IMR-90 (cell line): ENCODE data around the gene CLOCK. TPM values are rescaled to one million over a fixed set of nuclear protein-coding genes. Genes with fewer than 3 reads are reported as not detected.

Source experiments
- ATAC-seq: fragments of 200-7000 bp; cut with Tn5 transposase; 2 replicates; pipeline ENCODE4 v1.9.1; 2020; ENCODE audit warnings: low read depth, mild to moderate bottlenecking, moderate library complexity
- BruUV-seq: library from RNA; stranded (reverse); fragments of 400-500 nt; replicated peaks from 2 replicates; lab custom pipeline; 2021; lab: Mats Ljungman, UMichigan
- CTCF ChIA-PET: fragments of 300-600 bp; formaldehyde crosslinking; extraction: SDS; loops from one replicate; lab custom pipeline; 2021; ENCODE audit warnings: antibody characterized with exemption; lab: Yijun Ruan, JAX
- POLR2A ChIA-PET: fragments of 300-600 bp; sonication (Branson Sonifier 250); formaldehyde crosslinking; loops from one replicate; lab custom pipeline; 2022; ENCODE audit warnings: antibody characterized with exemption; ENCODE audit not compliant: unreplicated experiment; lab: Charles Lee
- DNase-seq: peaks from one replicate; pipeline ENCODE4 v3.0.0; 2013
- H2AFZ ChIP-seq: replicated peaks from 2 replicates; pipeline ENCODE3; 2013; ENCODE audit warnings: low read length, mild to moderate bottlenecking; ENCODE audit not compliant: poor library complexity
- H2AK5ac ChIP-seq: 2 replicates; pipeline ENCODE4 v1.6.1; 2013; ENCODE audit warnings: low read depth, low read length, inconsistent platforms
- H2AK9ac ChIP-seq: replicated peaks from 2 replicates; pipeline ENCODE3; 2013; ENCODE audit warnings: mild to moderate bottlenecking, low read depth, low read length, moderate library complexity; ENCODE audit not compliant: poor library complexity
- H2BK120ac ChIP-seq: 2 replicates; pipeline ENCODE4 v1.6.1; 2013; ENCODE audit warnings: low read depth, low read length, inconsistent platforms
- H2BK15ac ChIP-seq: 3 replicates; pipeline ENCODE4 v1.6.1; 2013; ENCODE audit warnings: low read depth, low read length, inconsistent platforms
- H2BK20ac ChIP-seq: 2 replicates; pipeline ENCODE4 v1.6.1; 2013; ENCODE audit warnings: low read depth, mild to moderate bottlenecking, inconsistent platforms, low read length, moderate library complexity
- H2BK5ac ChIP-seq: 2 replicates; pipeline ENCODE4 v1.6.1; 2013; ENCODE audit warnings: mild to moderate bottlenecking, low read depth, low read length, inconsistent platforms; ENCODE audit not compliant: poor library complexity, severe bottlenecking
- H3K14ac ChIP-seq: replicated peaks from 2 replicates; pipeline ENCODE4 v1.6.1; 2013; ENCODE audit warnings: low read depth, low read length, inconsistent platforms
- H3K18ac ChIP-seq: 2 replicates; pipeline ENCODE4 v1.6.1; 2013; ENCODE audit warnings: low read depth, low read length, control low read depth
- H3K23ac ChIP-seq: 2 replicates; pipeline ENCODE4 v1.6.1; 2013; ENCODE audit warnings: low read depth, low read length, inconsistent platforms
- H3K27ac ChIP-seq: 2 replicates; pipeline ENCODE4 v1.5.1; 2013; ENCODE audit warnings: mild to moderate bottlenecking, control low read depth, low read length; ENCODE audit not compliant: insufficient read depth
- H3K27me3 ChIP-seq: 2 replicates; pipeline ENCODE4 v1.6.1; 2013; ENCODE audit warnings: low read length; ENCODE audit not compliant: control insufficient read depth, insufficient read depth
- H3K36me3 ChIP-seq: 2 replicates; pipeline ENCODE4 v1.6.1; 2013; ENCODE audit warnings: low read length, mixed read lengths; ENCODE audit not compliant: control insufficient read depth, insufficient read depth
- H3K4ac ChIP-seq: 2 replicates; pipeline ENCODE4 v1.6.1; 2013; ENCODE audit warnings: low read depth, low read length, inconsistent platforms
- H3K4me1 ChIP-seq: 2 replicates; pipeline ENCODE4 v1.6.1; 2013; ENCODE audit warnings: low read length, mixed read lengths; ENCODE audit not compliant: control insufficient read depth, insufficient read depth
- H3K4me2 ChIP-seq: 2 replicates; pipeline ENCODE4 v1.6.1; 2013; ENCODE audit warnings: low read depth, mild to moderate bottlenecking, control low read depth, low read length, moderate library complexity
- H3K4me3 ChIP-seq: 2 replicates; pipeline ENCODE4 v1.5.1; 2013; ENCODE audit warnings: low read depth, mild to moderate bottlenecking, control low read depth, low read length, moderate library complexity; ENCODE audit not compliant: insufficient read depth
- H3K56ac ChIP-seq: 2 replicates; pipeline ENCODE4 v1.6.1; 2013; ENCODE audit warnings: low read length, inconsistent platforms; ENCODE audit not compliant: insufficient read depth; ENCODE audit errors: extremely low read depth
- H3K79me1 ChIP-seq, 2 experiments: 2 replicates each; pipeline ENCODE4 v1.6.1; 2013; ENCODE audit warnings: low read length in 2 of 2, inconsistent platforms in 1 of 2, low read depth in 1 of 2
- H3K9ac ChIP-seq: 2 replicates; pipeline ENCODE4 v1.6.1; 2013; ENCODE audit warnings: low read depth, low read length, control low read depth
- H3K9me1 ChIP-seq: 2 replicates; pipeline ENCODE4 v1.6.1; 2013; ENCODE audit warnings: low read length, inconsistent platforms; ENCODE audit not compliant: insufficient read depth
- H3K9me3 ChIP-seq: 2 replicates; pipeline ENCODE4 v1.6.1; 2013; ENCODE audit warnings: low read length; ENCODE audit not compliant: control insufficient read depth, insufficient read depth
- H4K20me1 ChIP-seq: 2 replicates; pipeline ENCODE4 v1.6.1; 2013; ENCODE audit warnings: low read length, inconsistent platforms; ENCODE audit not compliant: insufficient read depth
- H4K5ac ChIP-seq: 2 replicates; pipeline ENCODE4 v1.6.1; 2013; ENCODE audit warnings: mild to moderate bottlenecking, low read depth, low read length, control low read depth
- H4K8ac ChIP-seq, 2 experiments: 2 replicates each; pipeline ENCODE4 v1.6.1; 2013; ENCODE audit warnings: low read depth in 2 of 2, low read length in 2 of 2, control low read depth in 1 of 2, inconsistent platforms in 1 of 2
- H4K91ac ChIP-seq: 2 replicates; pipeline ENCODE4 v1.6.1; 2013; ENCODE audit warnings: low read depth, low read length, inconsistent platforms; ENCODE audit not compliant: insufficient read depth
- BHLHE40 ChIP-seq: fragments of 150-350 bp; IDR thresholded peaks from 2 replicates; pipeline ENCODE4 v1.6.1; 2016; ENCODE audit warnings: mild to moderate bottlenecking, low read depth, low read length
- CEBPB ChIP-seq: IDR thresholded peaks from 2 replicates; pipeline ENCODE4 v1.6.1; 2012; ENCODE audit warnings: low read depth, low read length, improper control_type of control experiment
- CHD1 ChIP-seq: IDR thresholded peaks from 2 replicates; pipeline ENCODE4 v1.6.1; 2012; ENCODE audit warnings: low read depth, low read length, improper control_type of control experiment
- CTCF ChIP-seq: conservative IDR thresholded peaks from 2 replicates; pipeline ENCODE4 v1.5.1; 2012; ENCODE audit warnings: mild to moderate bottlenecking, low read depth, low read length, improper control_type of control experiment
- ELK1 ChIP-seq: fragments of 150-350 bp; IDR thresholded peaks from 2 replicates; pipeline ENCODE4 v1.6.1; 2016; ENCODE audit warnings: low read depth, mild to moderate bottlenecking, low read length, moderate library complexity, borderline replicate concordance
- FOS ChIP-seq: fragments of 150-350 bp; IDR thresholded peaks from 2 replicates; pipeline ENCODE4 v1.6.1; 2016; ENCODE audit warnings: low read depth, low read length
- MAFK ChIP-seq: IDR thresholded peaks from 2 replicates; pipeline ENCODE4 v1.6.1; 2012; ENCODE audit warnings: low read depth, low read length, improper control_type of control experiment
- MAZ ChIP-seq: IDR thresholded peaks from 2 replicates; pipeline ENCODE4 v1.6.1; 2012; ENCODE audit warnings: low read depth, mild to moderate bottlenecking, low read length, improper control_type of control experiment, moderate library complexity, borderline replicate concordance
- MXI1 ChIP-seq: IDR thresholded peaks from 2 replicates; pipeline ENCODE4 v1.6.1; 2012; ENCODE audit warnings: low read depth, mild to moderate bottlenecking, low read length, moderate library complexity, borderline replicate concordance
- NFE2L2 ChIP-seq: fragments of 150-350 bp; IDR thresholded peaks from 2 replicates; pipeline ENCODE4 v1.6.1; 2016; ENCODE audit warnings: low read depth, mild to moderate bottlenecking, low read length
- POLR2A ChIP-seq: IDR thresholded peaks from 2 replicates; pipeline ENCODE4 v1.6.1; 2012; ENCODE audit warnings: mild to moderate bottlenecking, low read depth, low read length
- RAD21 ChIP-seq: IDR thresholded peaks from 2 replicates; pipeline ENCODE4 v1.6.1; 2012; ENCODE audit warnings: low read length, improper control_type of control experiment
- RCOR1 ChIP-seq: IDR thresholded peaks from 2 replicates; pipeline ENCODE4 v1.6.1; 2012; ENCODE audit warnings: mild to moderate bottlenecking, low read length, improper control_type of control experiment; ENCODE audit not compliant: insufficient replicate concordance
- RFX5 ChIP-seq: IDR thresholded peaks from 2 replicates; pipeline ENCODE4 v1.8.0; 2012; ENCODE audit warnings: low read depth, mild to moderate bottlenecking, low read length, moderate library complexity
- SMC3 ChIP-seq: fragments of 150-350 bp; IDR thresholded peaks from 2 replicates; pipeline ENCODE4 v1.6.1; 2016; ENCODE audit warnings: low read depth, mild to moderate bottlenecking, antibody characterized with exemption, low read length, moderate library complexity
- USF2 ChIP-seq: fragments of 150-350 bp; IDR thresholded peaks from 2 replicates; pipeline ENCODE4 v1.6.1; 2017; ENCODE audit warnings: mild to moderate bottlenecking, antibody characterized with exemption, low read length, low read depth
- WGBS, 2 experiments: methylation state at CpG; one replicate each; pipeline versions ENCODE4 v1.1.5 to v1.1.7; 2013; ENCODE audit warnings: missing lambda C conversion rate in 2 of 2; ENCODE audit not compliant: insufficient read length in 1 of 2; ENCODE audit errors: extremely low coverage in 2 of 2; 5-methylcytosine and 5-hydroxymethylcytosine counted together
- dilution Hi-C: fragments of 300-500 bp; cut with HindIII; formaldehyde crosslinking; loops from one replicate; pipeline ENCODE4 v1.14.3; 2018; ENCODE audit warnings: low sequenced_read_pairs; ENCODE audit not compliant: unreplicated experiment
- in situ Hi-C: fragments of 300-500 bp; cut with MboI; formaldehyde crosslinking; loops from 3 replicates; pipeline ENCODE4 v1.14.3; 2019; ENCODE audit warnings: low sequenced_read_pairs, inconsistent platforms, mixed read lengths
- intact Hi-C: fragments of 100-400 bp; cut with micrococcal nuclease; formaldehyde crosslinking; loops from 2 replicates; pipeline ENCODE4 v1.10.0; 2022
- polyA plus RNA-seq, 3 experiments: library from polyadenylated mRNA; depleted of rRNA; stranded (reverse); fragments of >200 nt; gene quantifications; 2 replicates each; pipeline ENCODE4 v1.2.3, GENCODE V29; 2012; ENCODE audit warnings: low replicate concordance in 1 of 3
- total RNA-seq: library from RNA; depleted of rRNA; stranded (reverse); fragments of >200 nt; gene quantifications from 2 replicates; pipeline ENCODE4 v1.2.3, GENCODE V29; 2012

CLOCK gene
- total and polyA plus RNA-seq, 2 of the 4 experiments (the other 2 are of a cell fraction), result 7.3 to 53.4 TPM

GRCh38 chr4:55483315-55483714 lies 63.4 kb downstream of the CLOCK start:
- TF ChIP-seq RCOR1 (no peak), CHD1 (no peak), ELK1 (no peak), RAD21 (no peak), NFE2L2 (no peak), CTCF (no peak), MAZ (no peak), MXI1 (no peak), RFX5 (no peak), MAFK (no peak), SMC3 (no peak), CEBPB (no peak), USF2 (no peak), BHLHE40 (no peak), FOS (no peak), POLR2A (no peak)
- Histone ChIP-seq H3K4me3 (no peak overlapping the region), H3K4ac (no peak overlapping the region), H3K27ac (no peak overlapping the region), H4K91ac (no peak overlapping the region), H3K18ac (no peak overlapping the region), H2AFZ (no peak overlapping the region), H3K79me1 (no peaks in the 10 kb centered on the region; a peak in 2 of 4 replicates), H3K9ac (no peak overlapping the region), H3K4me1 (peaks cover 5% of the 10 kb centered on the region), H4K8ac (no peak overlapping the region), H3K9me1 (no peaks in the 10 kb centered on the region), H3K27me3 (no peaks in the 10 kb centered on the region), H2AK5ac (no peak overlapping the region), H2BK20ac (no peak overlapping the region), H2BK15ac (no peak overlapping the region), H4K5ac (no peak overlapping the region), H2AK9ac (no peak overlapping the region), H3K4me2 (no peak overlapping the region), H3K9me3 (no peaks in the 10 kb centered on the region), H3K36me3 (no peaks in the 10 kb centered on the region; the same call in 1 of the 2 replicates), H3K23ac (no peak overlapping the region), H3K56ac (no peak overlapping the region), H2BK5ac (no peak overlapping the region), H2BK120ac (no peak overlapping the region), H4K20me1 (no peaks in the 10 kb centered on the region), H3K14ac (no peak overlapping the region)
- ChIA-PET CTCF (no interaction called here), POLR2A (interaction anchor here (0.7 kb wide), 1 partner anchor 352 kb away, joined by 3 read pairs; no protein-coding TSS in a partner anchor)
- no TSS peak for BruUV-seq
- in situ Hi-C loops (no loop called here), dilution Hi-C loops (no loop called here), intact Hi-C loops (no loop called here)
- ATAC-seq (no peak), DNase-seq (no peak)
- no CpG with 5 or more reads among the region's 5 CpGs for WGBS, 2 experiments
